CD8-positive, alpha-beta memory T cell (primary cell): Measurements from ENCODE around the gene TEX13A. TPM values are rescaled to one million over a fixed set of nuclear protein-coding genes. Genes with fewer than 3 reads are reported as not detected.
"Not testable (repeated sequence)": the region's sequence is repeated elsewhere in the genome, so short reads cannot be mapped to it uniquely, and the experiment has no call there.

ENCODE experiments used
- CTCF ChIA-PET: fragments of 350-600 bp; sonication (Branson Sonifier 250); formaldehyde crosslinking; loops from one replicate; lab custom pipeline; 2021; ENCODE audit warnings: antibody characterized with exemption; lab: Charles Lee
- POLR2A ChIA-PET: fragments of 350-600 bp; sonication (Branson Sonifier 250); formaldehyde crosslinking; loops from one replicate; lab custom pipeline; 2021; ENCODE audit warnings: antibody characterized with exemption; lab: Charles Lee
- DNase-seq, 5 donors: peaks; one replicate each; pipeline versions ENCODE4 v3.0.0 to v3.0.0-alpha.2; 2020 to 2022; ENCODE audit warnings: mixed read lengths in 1 of 5
- H3K27ac ChIP-seq: one replicate; pipeline ENCODE4 v1.7.0; 2013; ENCODE audit warnings: low read depth, mild to moderate bottlenecking, low read length, moderate library complexity
- H3K27me3 ChIP-seq: 2 replicates; pipeline ENCODE4 v1.7.0; 2013; ENCODE audit warnings: low read length, mild to moderate bottlenecking; ENCODE audit not compliant: insufficient read depth, poor library complexity, severe bottlenecking
- H3K36me3 ChIP-seq: 2 replicates; pipeline ENCODE4 v1.7.0; 2013; ENCODE audit warnings: mild to moderate bottlenecking, low read length, moderate library complexity; ENCODE audit not compliant: insufficient read depth
- H3K4me1 ChIP-seq: 2 replicates; pipeline ENCODE4 v1.7.0; 2013; ENCODE audit warnings: mild to moderate bottlenecking, low read length, moderate library complexity; ENCODE audit not compliant: insufficient read depth
- H3K4me3 ChIP-seq: 2 replicates; pipeline ENCODE4 v1.7.0; 2013; ENCODE audit warnings: mild to moderate bottlenecking, low read length
- H3K9me3 ChIP-seq: 2 replicates; pipeline ENCODE4 v1.7.0; 2013; ENCODE audit warnings: mild to moderate bottlenecking, low read length
- H3K27ac Mint-ChIP-seq, 8 donors: one replicate each; pipeline ENCODE4 v1.8.0; 2020 to 2021; ENCODE audit warnings: mixed read lengths in 8 of 8, mild to moderate bottlenecking in 6 of 8, inconsistent platforms in 3 of 8, moderate library complexity in 3 of 8
- H3K27me3 Mint-ChIP-seq, 2 donors: one replicate each; pipeline ENCODE4 v1.8.0; 2020 to 2021; ENCODE audit warnings: mixed read lengths in 2 of 2, mild to moderate bottlenecking in 1 of 2, moderate library complexity in 1 of 2
- H3K36me3 Mint-ChIP-seq, 3 donors: one replicate each; pipeline ENCODE4 v1.8.0; 2020 to 2021; ENCODE audit warnings: mixed read lengths in 3 of 3, inconsistent platforms in 1 of 3, mild to moderate bottlenecking in 1 of 3
- H3K4me1 Mint-ChIP-seq, 3 donors: one replicate each; pipeline ENCODE4 v1.8.0; 2020 to 2021; ENCODE audit warnings: mixed read lengths in 3 of 3, inconsistent platforms in 1 of 3, mild to moderate bottlenecking in 1 of 3
- H3K4me3 Mint-ChIP-seq, 7 donors: one replicate each; pipeline ENCODE4 v1.8.0; 2020 to 2021; ENCODE audit warnings: mixed read lengths in 7 of 7, mild to moderate bottlenecking in 6 of 7, moderate library complexity in 4 of 7, inconsistent platforms in 2 of 7
- H3K9me3 Mint-ChIP-seq, 5 donors: one replicate each; pipeline ENCODE4 v1.8.0; 2020 to 2022; ENCODE audit warnings: mixed read lengths in 5 of 5, mild to moderate bottlenecking in 3 of 5, moderate library complexity in 2 of 5, inconsistent platforms in 1 of 5
- polyA plus RNA-seq: library from polyadenylated mRNA; unstranded; fragments of 300-500 nt; fragmentation: Illumina TruSeq; gene quantifications from one replicate; pipeline ENCODE4 v1.2.3, GENCODE V29; 2021
- total RNA-seq, 2 experiments: library from RNA; stranded (reverse); gene quantifications; one replicate each; pipeline ENCODE4 v1.2.3, GENCODE V29; 2021

TEX13A gene
- total and polyA plus RNA-seq, 3 experiments from 2014 or later = not detected

GRCh38 chrX:105241056-105241455 is 20.6 kb upstream of the TEX13A start:
- POLR2A ChIA-PET = no interaction called here
- Mint-ChIP-seq H3K27ac (no peak overlapping the region), H3K4me3 (no peak overlapping the region), H3K4me1 (no peaks in the 10 kb centered on the region), H3K36me3 (no peaks in the 10 kb centered on the region), H3K27me3 (peaks cover 0 to 3% of the 10 kb centered on the region in 2 donors), H3K9me3 (peaks cover 0 to 3% (median 0%) of the 10 kb centered on the region in 5 donors)
- Histone ChIP-seq H3K4me3 (no peak overlapping the region), H3K36me3 (no peaks in the 10 kb centered on the region), H3K27ac (no peak overlapping the region), H3K9me3 (no peaks in the 10 kb centered on the region), H3K27me3 (no peaks in the 10 kb centered on the region), H3K4me1 (no peaks in the 10 kb centered on the region)
- no peak for DNase-seq
- CTCF ChIA-PET = no interaction called here

DNA sequence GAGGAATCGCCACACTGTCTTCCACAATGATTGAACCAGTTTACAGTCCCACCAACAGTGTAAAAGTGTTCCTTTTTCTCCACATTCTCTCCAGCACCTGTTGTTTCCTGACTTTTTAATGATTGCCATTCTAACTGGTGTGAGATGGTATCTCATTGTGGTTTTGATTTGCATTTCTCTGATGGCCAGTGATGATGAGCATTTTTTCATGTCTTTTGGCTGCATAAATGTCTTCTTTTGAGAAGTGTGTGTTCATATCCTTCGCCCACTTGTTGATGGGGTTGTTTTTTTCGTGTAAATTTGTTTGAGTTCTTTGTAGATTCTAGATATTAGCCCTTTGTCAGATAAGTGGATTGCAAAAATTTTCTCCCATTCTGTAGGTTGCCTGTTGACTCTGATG is 16.9 kb upstream of the TEX13A start:
- H3K4me3 Mint-ChIP-seq, H3K27ac Mint-ChIP-seq, H3K4me1 Mint-ChIP-seq, H3K9me3 Mint-ChIP-seq, H3K9me3 ChIP-seq, H3K36me3 ChIP-seq, H3K4me1 ChIP-seq, H3K27me3 ChIP-seq, H3K4me3 ChIP-seq, CTCF ChIA-PET, H3K27ac ChIP-seq, POLR2A ChIA-PET, H3K27me3 Mint-ChIP-seq, DNase-seq, H3K36me3 Mint-ChIP-seq: not testable (repeated sequence)

- Mint-ChIP-seq H3K9me3 (no peaks in the 10 kb centered on the region), H3K4me1 (no peaks in the 10 kb centered on the region), H3K36me3 (no peaks in the 10 kb centered on the region), H3K27me3 (peaks cover 0 to 5% of the 10 kb centered on the region in 2 donors), H3K27ac (no peak overlapping the region), H3K4me3 (no peak overlapping the region)
- H3K27me3 ChIP-seq = no peaks in the 10 kb centered on the region
- no peaks in the 10 kb centered on the region for H3K9me3 ChIP-seq
- no peak for DNase-seq
- no peaks in the 10 kb centered on the region for H3K4me1 ChIP-seq
- ChIA-PET CTCF (no interaction called here), POLR2A (no interaction called here)
- no peak overlapping the region for H3K27ac ChIP-seq
- no peak overlapping the region for H3K4me3 ChIP-seq
- no peaks in the 10 kb centered on the region for H3K36me3 ChIP-seq
Observed at GRCh38 chrX:105229146-105229545, 8.7 kb upstream of the TEX13A start.

GRCh38 chrX:105228602-105229001 is 8.1 kb upstream of the TEX13A start:
- no peaks in the 10 kb centered on the region for H3K36me3 ChIP-seq
- no peak for DNase-seq
- H3K4me3 ChIP-seq = no peak overlapping the region
- Mint-ChIP-seq H3K4me3 (no peak overlapping the region), H3K4me1 (no peaks in the 10 kb centered on the region), H3K27ac (no peak overlapping the region), H3K9me3 (no peaks in the 10 kb centered on the region), H3K36me3 (no peaks in the 10 kb centered on the region), H3K27me3 (peaks cover 0 to 5% of the 10 kb centered on the region in 2 donors)
- H3K27ac ChIP-seq = no peak overlapping the region
- ChIA-PET POLR2A (no interaction called here), CTCF (no interaction called here)
- no peaks in the 10 kb centered on the region for H3K9me3 ChIP-seq
- H3K27me3 ChIP-seq = no peaks in the 10 kb centered on the region
- no peaks in the 10 kb centered on the region for H3K4me1 ChIP-seq

DNA sequence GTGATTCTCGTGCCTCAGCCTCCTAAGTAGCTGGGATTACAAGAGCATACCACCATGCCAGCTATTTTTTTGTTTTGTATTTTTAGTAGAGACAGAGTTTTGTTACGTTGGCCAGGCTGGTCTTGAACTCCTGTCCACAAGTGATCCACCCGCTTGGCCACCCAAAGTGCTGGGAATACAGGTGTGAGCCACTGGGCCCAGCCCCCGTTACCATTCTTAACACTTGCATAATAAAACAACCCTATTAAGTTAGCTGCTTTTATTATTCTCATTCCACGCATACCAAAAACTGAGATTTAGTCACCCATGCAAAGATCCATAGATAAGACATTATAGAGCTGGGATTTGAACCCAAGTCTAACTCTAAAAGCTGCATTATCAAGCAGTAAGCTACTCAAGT is 6.0 kb upstream of the TEX13A start:
- no peak overlapping the region for H3K4me3 Mint-ChIP-seq
- POLR2A ChIA-PET = no interaction called here

GRCh38 chrX:105221374-105221773 is 880 bp upstream of the TEX13A start:
- CTCF ChIA-PET = no interaction called here
- POLR2A ChIA-PET = no interaction called here
- no peaks in the 10 kb centered on the region for H3K4me1 Mint-ChIP-seq
- Histone ChIP-seq H3K4me1 (no peaks in the 10 kb centered on the region), H3K27me3 (no peaks in the 10 kb centered on the region), H3K4me3 (no peak overlapping the region), H3K36me3 (no peaks in the 10 kb centered on the region), H3K9me3 (no peaks in the 10 kb centered on the region), H3K27ac (no peak overlapping the region)
- no peak overlapping the region for H3K27ac Mint-ChIP-seq
- no peaks in the 10 kb centered on the region for H3K36me3 Mint-ChIP-seq
- peaks cover 0 to 2% of the 10 kb centered on the region in 2 donors for H3K27me3 Mint-ChIP-seq
- H3K9me3 Mint-ChIP-seq = peaks cover 0 to 7% (median 7%) of the 10 kb centered on the region in 5 donors
- DNase-seq = no peak
- H3K4me3 Mint-ChIP-seq = no peak overlapping the region

More for the DNA sequence above, 6.0 kb upstream of the TEX13A start:
- Histone ChIP-seq H3K9me3 (no peaks in the 10 kb centered on the region), H3K27ac (no peak overlapping the region), H3K27me3 (no peaks in the 10 kb centered on the region), H3K36me3 (no peaks in the 10 kb centered on the region), H3K4me3 (no peak overlapping the region), H3K4me1 (no peaks in the 10 kb centered on the region)
- no peak overlapping the region for H3K27ac Mint-ChIP-seq
- H3K27me3 Mint-ChIP-seq = peaks cover 0 to 7% of the 10 kb centered on the region in 2 donors
- peaks cover 0 to 4% (median 2%) of the 10 kb centered on the region in 5 donors for H3K9me3 Mint-ChIP-seq
- no peak for DNase-seq
- no peaks in the 10 kb centered on the region for H3K4me1 Mint-ChIP-seq
- CTCF ChIA-PET = no interaction called here
- no peaks in the 10 kb centered on the region for H3K36me3 Mint-ChIP-seq

DNA sequence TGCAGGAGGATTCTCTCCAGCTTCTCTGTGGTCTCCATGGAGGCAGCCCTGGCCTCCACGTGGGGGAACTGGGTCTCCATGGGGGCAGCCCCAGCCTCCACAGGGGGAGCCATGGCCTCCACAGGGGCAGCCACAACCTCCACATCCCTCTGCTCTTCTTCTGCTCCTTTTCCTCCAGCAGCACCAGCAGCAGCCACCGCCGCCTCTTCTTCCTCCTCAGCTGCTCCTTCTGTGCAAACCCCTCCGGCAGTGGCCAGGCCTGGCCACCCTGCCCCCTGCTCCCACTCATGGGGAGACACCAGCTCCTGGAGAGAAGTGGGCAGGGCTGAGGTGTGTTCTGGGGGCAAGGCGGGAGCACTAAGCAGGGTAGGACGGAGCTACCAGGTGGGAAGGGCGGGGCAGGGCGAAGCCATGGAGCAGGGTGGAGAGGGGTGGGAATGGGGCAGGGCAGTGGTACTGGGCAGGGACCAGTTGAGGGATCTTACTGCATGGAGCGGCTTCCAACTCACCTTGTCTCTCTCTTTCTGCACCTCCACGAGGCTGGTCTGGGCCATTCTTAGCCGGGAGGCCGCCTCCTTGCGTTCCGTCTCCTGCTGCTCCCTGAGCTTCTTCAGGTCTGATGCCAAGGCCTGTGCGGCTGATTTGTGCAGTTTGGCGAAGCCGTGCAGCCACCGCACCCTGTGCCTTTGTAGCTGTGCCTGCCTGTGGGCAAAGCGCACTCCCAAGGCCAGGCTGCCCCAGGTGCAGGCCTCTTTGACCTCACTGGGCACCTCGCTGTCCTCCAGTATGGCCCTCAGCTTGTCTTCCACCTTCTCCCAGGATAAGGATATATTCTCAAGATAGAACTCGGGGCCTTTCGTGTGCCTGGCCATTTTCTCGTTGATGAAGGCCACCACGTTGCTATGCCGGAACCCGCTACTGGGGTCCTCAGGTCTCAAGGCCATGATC is 766 bp downstream of the TEX13A start:
- no peaks in the 10 kb centered on the region for H3K36me3 Mint-ChIP-seq
- Histone ChIP-seq H3K36me3 (no peaks in the 10 kb centered on the region), H3K4me1 (no peaks in the 10 kb centered on the region), H3K27me3 (no peaks in the 10 kb centered on the region), H3K4me3 (no peak overlapping the region), H3K27ac (no peak overlapping the region), H3K9me3 (no peaks in the 10 kb centered on the region)
- H3K27me3 Mint-ChIP-seq = peaks cover 0 to 2% of the 10 kb centered on the region in 2 donors
- H3K9me3 Mint-ChIP-seq = peaks cover 0 to 10% (median 7%) of the 10 kb centered on the region in 5 donors
- no peaks in the 10 kb centered on the region for H3K4me1 Mint-ChIP-seq
- no peak for DNase-seq
- no peak overlapping the region for H3K4me3 Mint-ChIP-seq
- no peak overlapping the region for H3K27ac Mint-ChIP-seq
- POLR2A ChIA-PET = no interaction called here
- CTCF ChIA-PET = no interaction called here

GRCh38 chrX:105211066-105211575 is 9.4 kb downstream of the TEX13A start:
- no peaks in the 10 kb centered on the region for H3K4me1 ChIP-seq
- no peaks in the 10 kb centered on the region for H3K9me3 ChIP-seq
- Mint-ChIP-seq H3K9me3 (peaks cover 0 to 3% (median 0%) of the 10 kb centered on the region in 5 donors), H3K27me3 (peaks cover 0 to 3% of the 10 kb centered on the region in 2 donors), H3K4me1 (no peaks in the 10 kb centered on the region), H3K27ac (no peak overlapping the region), H3K4me3 (no peak overlapping the region), H3K36me3 (no peaks in the 10 kb centered on the region)
- DNase-seq = no peak
- no peaks in the 10 kb centered on the region for H3K27me3 ChIP-seq
- H3K27ac ChIP-seq = no peak overlapping the region
- ChIA-PET CTCF (no interaction called here), POLR2A (no interaction called here)
- no peak overlapping the region for H3K4me3 ChIP-seq
- no peaks in the 10 kb centered on the region for H3K36me3 ChIP-seq
